Activated T-cell treated with anti-CD3 and anti-CD28 coated beads, Interleukin-2, amount 50 U/mL, for 1 hour (primary cell): ENCODE data around the gene DCAF6.

Source experiments
- DNase-seq: peaks from one replicate; pipeline ENCODE4 v3.0.0-alpha.2; 2020

Gene DCAF6

GRCh38 chr1:167973832-167974231 lies 37.3 kb downstream of the DCAF6 start:
- no peak for DNase-seq

GRCh38 chr1:167974698-167975097 lies 38.2 kb downstream of the DCAF6 start:
- DNase-seq: no peak

GRCh38 chr1:167977245-167977644 lies 40.8 kb downstream of the DCAF6 start:
- no peak for DNase-seq

GRCh38 chr1:167981933-167982332 lies 45.5 kb downstream of the DCAF6 start:
- no peak for DNase-seq

- DNase-seq: no peak
These were observed 47.4 kb downstream of the DCAF6 start for GRCh38 chr1:167983797-167984420.

GRCh38 chr1:167984886-167985489 lies 48.5 kb downstream of the DCAF6 start:
- DNase-seq: no peak

- DNase-seq: no peak
These were observed 50.7 kb downstream of the DCAF6 start for GRCh38 chr1:167987174-167987573.

- no peak for DNase-seq
These were observed 55.1 kb downstream of the DCAF6 start for GRCh38 chr1:167991546-167991945.

GRCh38 chr1:167993720-167994119 lies 57.2 kb downstream of the DCAF6 start:
- no peak for DNase-seq

GRCh38 chr1:167994560-167994959 lies 58.1 kb downstream of the DCAF6 start:
- DNase-seq: no peak

- no peak for DNase-seq
These were observed 58.6 kb downstream of the DCAF6 start for GRCh38 chr1:167995038-167995437.

GRCh38 chr1:167996266-167996665 lies 59.8 kb downstream of the DCAF6 start:
- DNase-seq: no peak

- DNase-seq: no peak
These were observed 60.6 kb downstream of the DCAF6 start for GRCh38 chr1:167997037-167997575.

GRCh38 chr1:167999877-168000276 lies 63.4 kb downstream of the DCAF6 start:
- no peak for DNase-seq

- DNase-seq: no peak
These were observed 64.2 kb downstream of the DCAF6 start for GRCh38 chr1:168000656-168001055.

- DNase-seq: no peak
These were observed 64.7 kb downstream of the DCAF6 start for GRCh38 chr1:168001213-168001612.

- no peak for DNase-seq
These were observed 68.0 kb downstream of the DCAF6 start for GRCh38 chr1:168004531-168004930.

- no peak for DNase-seq
These were observed 69.0 kb downstream of the DCAF6 start for GRCh38 chr1:168005529-168005928.

GRCh38 chr1:168007691-168008090 lies 71.2 kb downstream of the DCAF6 start:
- DNase-seq: no peak

GRCh38 chr1:168008595-168008994 lies 72.1 kb downstream of the DCAF6 start:
- no peak for DNase-seq

GRCh38 chr1:168009322-168009721 lies 72.8 kb downstream of the DCAF6 start:
- DNase-seq: no peak

- DNase-seq: no peak
These were observed 82.9 kb downstream of the DCAF6 start for GRCh38 chr1:168019407-168019806.

- DNase-seq: no peak
These were observed 94.7 kb downstream of the DCAF6 start for GRCh38 chr1:168031198-168031597.

- DNase-seq: no peak
These were observed 95.1 kb downstream of the DCAF6 start for GRCh38 chr1:168031627-168032026.

GRCh38 chr1:168032029-168032428 lies 95.5 kb downstream of the DCAF6 start:
- no peak for DNase-seq
